Measurements from ENCODE around the gene CDHR4.
"Not testable (repeated sequence)": the region's sequence is repeated elsewhere in the genome, so short reads cannot be mapped to it uniquely, and the experiment has no call there.

CDHR4 gene

DNA sequence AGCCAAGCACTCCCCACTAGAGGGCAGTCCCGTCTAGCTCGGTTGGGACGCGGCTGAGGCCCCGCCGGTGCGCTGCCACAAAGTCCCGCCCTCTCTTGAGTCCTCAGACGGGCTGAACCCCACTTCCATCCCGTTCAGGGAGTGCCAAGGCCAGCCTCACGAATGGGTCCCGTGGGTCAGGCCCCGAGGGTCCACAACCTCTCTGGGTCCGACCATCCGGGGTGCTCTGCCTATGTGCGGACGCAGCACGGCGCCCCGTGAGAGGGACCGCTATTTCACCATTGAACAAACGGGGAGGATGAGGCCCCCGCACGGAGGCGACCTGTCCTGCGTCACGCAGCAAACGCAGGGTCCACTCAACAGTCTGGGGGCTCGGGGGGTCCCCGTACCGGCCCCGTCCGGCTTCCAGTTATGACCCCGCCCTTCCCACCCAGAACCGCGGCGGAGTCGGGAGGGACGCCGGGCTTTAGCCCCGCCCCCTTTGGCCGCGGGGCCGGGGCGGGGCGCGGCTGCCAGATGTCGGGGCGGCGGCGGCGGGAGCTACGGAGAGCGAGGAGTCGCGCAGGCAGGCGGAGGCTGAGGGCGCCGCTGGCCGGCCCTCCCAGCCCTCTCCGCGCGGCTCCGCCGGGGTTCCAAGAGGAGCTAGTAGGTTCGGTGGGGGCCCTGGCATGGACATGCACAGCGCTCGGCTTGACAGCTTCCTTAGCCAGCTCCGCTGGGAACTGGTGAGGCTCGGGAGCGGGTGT lies 3.2 kb upstream of the CDHR4 start, which contains the start of gene INKA1:
Gene INKA1 (plus strand): TSS at position 543 of the 746 bp plus-strand sequence. CDS start 132 bp downstream, at position 675.
- peak; percentile 52 for DNase-seq

DNA sequence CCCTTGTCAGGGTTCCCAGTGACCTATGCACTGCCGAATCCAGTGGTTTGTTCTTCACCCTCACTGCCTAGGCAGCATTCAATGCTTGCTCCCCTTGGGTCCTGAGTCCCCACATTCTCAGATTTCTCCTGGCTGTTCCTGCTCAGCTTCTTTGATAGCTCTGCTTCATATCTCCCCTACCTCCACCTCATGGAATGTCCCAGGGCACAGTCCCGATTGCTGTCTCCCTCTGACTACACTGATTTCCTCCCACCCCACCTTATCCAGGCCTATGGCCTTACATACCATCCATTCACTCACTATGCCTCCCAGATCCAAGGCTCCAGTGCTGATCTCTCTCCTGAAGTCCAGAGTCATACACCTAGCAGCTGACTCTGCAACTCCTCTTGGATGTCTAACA lies 1.5 kb upstream of the CDHR4 start:
- DNase-seq, result no peak

DNA sequence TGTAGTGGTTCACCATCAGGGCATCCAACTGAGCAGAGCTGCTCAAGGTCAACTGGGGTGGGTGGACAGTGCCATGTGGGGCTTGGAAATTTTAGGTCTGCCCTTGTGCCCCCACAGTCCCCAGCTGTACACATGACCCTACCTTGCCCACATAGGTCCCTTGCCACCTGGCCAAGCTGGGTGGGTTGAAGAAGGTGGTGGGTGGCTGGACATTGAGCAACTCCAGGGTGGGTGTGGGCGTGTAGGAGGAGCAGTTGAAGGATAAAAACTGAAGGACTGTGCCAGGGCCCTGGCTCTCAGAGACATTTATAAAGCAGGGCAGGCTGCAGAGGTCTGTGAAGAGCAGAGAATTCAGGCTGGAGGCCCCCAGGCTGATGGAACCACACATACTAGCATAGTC lies 568 bp downstream of the CDHR4 start:
- DNase-seq, result no peak

DNA sequence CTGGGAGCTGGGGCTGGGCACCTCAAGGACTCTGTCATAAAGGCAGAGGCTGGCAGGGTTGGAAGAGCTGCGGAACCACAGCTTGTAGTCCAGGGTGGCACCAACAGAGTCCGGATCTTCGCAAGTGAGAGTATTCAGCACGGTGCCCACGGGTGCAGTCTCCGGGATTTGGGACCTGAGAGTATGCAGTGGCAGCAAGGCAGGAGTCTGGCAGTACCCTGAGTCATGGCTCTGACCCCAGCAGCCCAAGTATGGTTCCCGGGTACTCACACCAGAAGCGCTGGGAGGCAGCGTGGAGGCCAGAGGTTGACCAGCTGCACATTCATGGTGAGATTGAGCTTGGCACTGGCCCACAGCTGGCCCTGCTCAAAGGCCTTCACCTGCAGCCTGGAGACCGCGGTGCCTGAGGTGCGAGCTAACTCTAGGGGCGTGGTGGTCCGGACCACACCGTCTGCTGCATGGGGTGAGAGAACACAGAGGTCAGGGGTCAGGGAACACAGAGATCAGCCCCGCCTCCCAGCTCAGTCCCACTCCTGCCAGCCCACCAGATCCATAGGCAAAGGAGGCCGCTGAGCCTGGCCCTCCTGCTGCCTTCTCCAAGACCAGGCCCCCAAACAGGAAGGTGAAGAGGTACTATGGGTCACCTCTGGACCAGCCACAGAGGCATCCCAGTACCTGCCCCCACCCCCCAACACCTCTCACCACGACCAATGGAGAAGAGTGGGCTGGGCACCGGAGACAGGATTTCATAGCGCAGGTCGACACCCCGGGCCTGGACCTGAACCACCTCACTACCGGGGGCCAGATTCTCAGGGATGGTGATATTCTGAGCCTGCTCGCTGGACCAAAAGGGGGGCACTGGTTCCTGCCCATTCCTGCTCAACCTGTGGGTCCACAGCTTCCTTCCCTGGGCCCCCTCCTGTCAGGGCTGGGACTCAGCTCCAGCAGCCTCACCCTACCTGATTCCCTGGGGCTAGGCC lies 4.5 kb downstream of the CDHR4 start:
- no peak for DNase-seq

DNA sequence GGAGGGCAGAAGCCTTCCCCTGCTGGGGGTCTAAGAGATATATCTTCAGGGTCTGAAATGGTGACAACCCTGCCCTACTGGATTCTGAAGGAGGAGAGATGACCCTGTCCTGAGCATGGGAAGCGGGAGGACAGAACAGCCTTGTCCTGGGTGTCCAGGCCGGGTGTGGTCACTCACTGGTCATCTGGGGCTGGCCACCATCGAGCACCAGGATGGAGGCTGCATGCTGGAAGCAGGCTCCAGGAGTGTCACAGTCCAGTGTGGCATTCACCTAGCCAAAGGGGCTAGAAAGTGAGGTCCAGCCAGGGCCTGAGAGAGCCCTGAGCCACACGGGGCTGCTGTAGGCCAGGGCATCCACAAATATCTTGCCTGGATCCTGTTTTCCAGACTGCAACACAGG lies 5.2 kb downstream of the CDHR4 start:
- no peak for DNase-seq

DNA sequence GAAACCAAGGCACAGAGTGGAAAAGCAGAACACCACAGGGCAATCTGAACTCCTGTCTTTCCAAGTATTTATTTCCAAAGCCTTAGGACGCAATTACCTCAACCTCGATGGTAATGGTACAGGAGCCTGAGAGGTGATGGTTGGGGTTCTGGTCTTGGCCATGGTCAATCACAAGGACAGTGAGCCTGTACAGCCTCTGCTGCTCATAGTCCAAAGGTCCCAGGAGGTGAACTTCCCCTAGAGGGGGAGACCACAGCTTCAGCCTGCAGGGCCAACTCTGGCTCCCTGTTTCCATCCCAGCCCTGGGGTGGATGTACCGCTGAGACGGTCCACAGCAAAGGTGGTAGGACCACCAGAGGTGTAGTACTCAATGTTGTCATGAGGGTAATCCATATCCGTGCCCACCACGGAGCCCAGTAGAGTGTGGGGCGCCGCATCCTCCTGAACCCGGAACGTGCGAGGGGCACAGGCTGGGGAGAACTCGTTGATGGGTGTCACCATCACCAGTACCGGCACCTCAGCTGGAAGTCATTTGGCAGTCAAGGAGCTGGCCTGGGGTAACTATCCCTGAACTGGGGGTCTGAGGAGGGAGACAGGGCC lies 6.1 kb downstream of the CDHR4 start:
- DNase-seq, result no peak

DNA sequence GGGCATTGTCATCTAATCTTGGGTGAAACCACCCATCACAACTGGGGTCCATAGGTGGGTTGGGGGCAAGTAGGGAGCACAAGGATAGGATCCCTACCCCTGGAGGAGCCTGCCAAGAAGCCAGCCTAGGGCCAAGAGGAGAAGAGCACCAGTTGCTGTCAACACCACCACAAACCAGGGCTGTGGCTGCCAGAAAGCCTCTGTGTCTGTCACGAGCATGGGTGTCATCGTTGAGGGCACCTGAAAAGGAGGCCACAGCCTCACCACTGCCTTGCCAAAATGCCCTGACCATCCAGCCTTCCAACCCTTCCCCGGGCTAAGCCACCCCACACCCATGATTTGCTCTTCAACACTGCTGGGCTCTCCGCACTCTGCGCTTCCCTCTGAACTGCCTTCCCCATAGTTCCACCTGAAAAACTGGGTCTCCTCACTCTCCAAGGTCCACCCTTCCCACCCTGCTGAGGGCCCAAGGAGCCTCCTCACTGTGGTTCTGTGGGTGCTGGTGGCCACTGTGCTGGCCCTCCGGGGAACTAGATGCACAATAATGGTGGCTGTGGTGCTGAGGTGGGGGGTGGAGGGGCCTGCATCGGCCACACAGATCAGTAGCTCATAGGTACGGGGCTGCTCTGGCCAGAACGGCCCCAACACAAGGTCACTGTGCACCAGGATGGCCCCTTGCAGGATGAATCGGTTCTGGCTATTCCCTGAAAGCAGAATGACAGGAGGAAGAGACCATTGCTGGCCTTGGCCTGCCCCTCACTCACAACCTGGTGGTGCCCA lies 7.1 kb downstream of the CDHR4 start:
- no peak for DNase-seq

DNA sequence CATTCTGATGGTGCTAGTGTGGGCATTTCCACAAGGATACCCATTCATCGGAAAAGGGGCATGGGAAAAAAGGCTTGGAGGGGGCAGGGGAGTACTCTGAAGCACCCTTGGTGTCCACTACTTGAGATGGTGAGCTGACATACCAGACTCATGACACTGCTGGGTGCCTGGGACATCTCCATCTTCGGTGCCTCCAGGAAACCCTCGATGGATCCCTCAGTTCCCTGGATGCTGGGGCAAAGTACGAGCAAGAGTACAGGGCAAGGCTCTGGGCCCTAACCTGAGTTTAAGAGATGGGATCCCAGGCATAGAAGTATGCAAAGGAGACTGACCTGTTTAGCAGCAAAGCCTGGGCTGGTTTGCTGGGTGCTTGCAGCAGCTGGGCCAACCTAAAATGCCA lies 8.1 kb downstream of the CDHR4 start:
- no peak for DNase-seq

DNA sequence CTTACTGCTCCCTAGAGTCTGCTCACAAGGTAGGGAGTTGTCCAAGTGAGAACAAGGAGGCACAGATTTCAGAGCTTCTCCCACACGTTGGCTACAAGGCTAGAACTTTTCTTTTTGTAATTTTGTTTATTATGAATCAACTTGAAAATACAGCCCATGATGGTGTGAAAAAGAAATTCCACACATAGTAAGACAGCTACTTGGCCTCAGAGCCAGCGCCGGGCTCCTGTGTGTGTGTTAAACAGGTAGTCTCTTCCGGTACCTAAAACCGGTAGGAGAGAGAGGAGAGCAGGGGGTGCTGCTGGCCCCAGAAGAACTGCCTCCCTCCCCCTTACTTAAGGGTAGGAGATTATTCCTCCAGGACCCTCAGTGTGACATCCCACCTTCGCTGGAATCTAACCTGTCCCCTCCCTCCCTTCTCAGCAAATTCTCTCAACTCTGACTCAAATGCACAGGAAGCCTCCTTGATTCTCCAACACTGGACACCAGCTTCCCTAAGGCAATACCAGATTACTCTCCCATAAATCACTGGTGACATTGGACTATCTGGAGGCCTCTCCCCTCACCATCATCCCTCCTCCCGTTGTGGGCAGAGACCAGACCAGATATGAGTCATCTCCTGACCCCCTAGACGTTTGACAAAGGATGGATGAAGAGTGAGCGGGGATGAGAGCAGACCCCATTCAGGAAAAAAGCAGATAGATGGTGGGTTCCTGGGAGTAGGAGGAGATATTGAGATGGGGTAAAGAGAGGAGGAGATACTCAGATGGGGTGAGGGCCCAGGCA lies 8.9 kb downstream of the CDHR4 start:
- DNase-seq, result no peak

DNA sequence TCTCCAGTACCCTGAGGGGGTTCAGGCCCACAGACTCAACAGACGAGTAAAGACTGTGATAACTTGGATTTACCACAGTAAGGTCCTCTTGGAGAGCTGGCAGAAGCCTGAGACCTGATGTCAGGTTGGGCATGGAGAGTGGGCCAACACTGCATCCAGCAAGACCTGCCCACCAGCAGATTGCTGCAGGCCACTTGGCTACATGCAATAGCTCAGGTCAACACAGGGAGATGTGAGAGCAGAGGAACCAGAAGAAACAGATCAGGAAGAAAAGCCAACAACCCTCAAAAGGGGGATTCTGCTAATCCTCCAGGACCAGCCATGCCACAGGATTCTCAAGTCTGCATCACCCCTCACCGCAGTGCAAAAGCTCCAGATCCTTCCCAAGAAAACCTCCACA lies 11.6 kb downstream of the CDHR4 start:
- DNase-seq, result no peak

DNA sequence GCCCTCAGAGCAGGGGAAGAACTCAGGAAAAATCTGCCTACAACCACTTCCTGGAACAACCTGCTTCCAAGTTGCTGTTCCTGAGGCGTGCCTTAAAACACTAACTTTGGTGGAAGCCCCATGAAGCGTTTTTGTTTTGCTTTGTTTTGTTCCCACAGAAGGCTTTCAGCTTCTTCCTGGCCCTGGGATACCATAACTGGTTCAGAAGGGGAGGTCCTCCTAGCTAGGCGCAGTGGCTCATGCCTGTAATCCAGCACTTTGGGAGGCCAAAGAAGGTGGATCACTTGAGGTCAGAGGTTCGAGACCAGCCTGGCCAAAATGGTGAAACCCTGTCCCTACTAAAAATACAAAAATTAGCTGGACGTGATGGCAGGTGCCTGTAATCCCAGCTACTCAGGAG lies 12.1 kb downstream of the CDHR4 start:
- DNase-seq, result no peak

DNA sequence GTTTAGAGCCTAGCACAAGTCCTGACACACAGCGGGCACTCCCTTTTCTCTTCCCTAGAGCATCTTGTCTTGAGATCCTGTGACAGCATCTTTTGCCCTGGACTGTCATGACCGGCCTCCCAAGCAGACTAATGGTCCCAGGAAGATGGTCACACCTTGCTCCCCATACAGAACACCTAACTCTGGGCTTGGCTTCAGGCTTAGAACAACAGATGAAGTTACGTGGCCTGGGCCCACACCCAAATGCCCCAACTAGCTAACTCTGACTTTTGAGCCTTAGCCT lies 12.6 kb downstream of the CDHR4 start:
- DNase-seq, result no peak

DNA sequence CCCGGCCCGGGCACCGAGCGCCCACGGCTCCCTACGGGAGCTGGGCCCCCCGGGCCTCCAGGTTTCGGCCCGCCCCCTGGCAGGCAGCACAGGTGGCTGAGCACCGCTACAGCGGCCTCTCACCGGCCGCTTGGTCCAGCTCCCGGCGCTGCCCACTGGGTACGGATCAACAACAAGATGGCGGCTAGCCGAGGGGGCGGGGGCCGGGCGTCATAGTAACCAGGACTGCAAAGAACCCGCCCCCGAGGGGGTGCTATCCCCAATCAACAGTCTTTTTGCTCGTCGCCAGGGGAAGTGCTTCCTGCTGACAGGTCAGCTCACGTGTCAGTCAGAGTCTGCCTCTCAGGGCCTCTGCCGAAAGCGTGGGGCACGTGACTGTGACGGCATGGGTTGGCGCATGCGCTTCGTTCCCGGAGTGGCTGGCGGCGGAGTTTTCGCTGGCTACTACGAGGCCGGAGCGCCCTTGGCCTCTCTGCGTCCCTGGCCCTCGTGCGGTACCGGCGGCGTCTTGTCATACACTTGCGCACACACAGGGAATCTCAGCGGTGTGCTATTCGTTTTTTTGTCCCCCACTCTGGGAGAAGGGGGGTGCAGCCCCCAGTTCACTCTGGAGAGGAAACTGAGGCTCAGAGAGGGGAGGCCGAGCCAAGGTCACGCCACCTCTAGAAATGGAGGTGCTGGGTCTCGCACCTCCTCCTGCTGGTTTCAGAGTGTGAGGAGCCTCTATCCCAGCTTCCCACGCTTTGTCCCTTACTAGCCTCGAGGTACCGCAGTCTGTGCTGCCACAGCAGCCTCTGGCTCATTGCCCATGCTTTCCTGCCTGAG lies 13.1 kb downstream of the CDHR4 start, which contains the start of gene IP6K1:
Gene IP6K1 (minus strand): TSS at position 186 of the 825 bp plus-strand sequence. CDS start 38,502 bp downstream, outside the sequence.
- DNase-seq, result peak; percentile 94

DNA sequence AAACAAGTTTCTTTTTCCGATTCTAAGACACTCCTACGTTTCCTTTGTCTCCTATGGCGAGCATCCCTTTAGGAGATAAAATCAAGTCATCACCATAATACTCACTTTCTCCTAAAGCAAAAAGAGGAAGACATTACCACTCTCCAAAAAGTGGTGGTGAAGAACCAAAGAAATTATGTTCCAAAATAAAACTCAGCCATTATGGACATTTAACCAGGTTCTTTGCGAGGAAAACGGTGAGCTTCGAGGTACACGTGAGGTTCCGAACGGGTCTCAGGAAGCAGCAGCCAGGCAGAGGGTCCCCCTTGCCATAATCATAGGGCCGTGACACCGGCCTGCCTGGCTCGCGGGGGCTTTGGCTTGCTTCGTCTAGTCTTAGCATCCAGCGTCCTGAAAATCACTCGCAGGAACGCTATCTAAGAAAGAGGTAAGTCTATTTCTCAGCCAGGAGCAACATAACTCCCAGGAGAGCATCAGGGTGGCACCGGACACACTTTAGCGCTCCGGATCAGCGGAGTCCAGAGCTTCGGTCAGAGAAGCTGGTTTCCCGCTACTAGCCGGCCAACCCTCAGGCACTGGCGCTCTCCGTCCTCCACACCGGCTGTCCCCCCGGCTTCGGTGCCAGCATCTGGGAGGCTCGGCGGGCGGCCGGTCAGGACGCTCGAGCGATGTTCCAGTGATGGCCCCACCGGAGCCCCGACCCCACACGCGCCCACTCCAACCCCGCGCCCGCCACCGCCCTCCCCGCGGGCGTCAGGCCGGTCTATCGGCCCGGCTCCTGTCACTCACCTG lies 13.9 kb downstream of the CDHR4 start:
- no peak for DNase-seq

DNA sequence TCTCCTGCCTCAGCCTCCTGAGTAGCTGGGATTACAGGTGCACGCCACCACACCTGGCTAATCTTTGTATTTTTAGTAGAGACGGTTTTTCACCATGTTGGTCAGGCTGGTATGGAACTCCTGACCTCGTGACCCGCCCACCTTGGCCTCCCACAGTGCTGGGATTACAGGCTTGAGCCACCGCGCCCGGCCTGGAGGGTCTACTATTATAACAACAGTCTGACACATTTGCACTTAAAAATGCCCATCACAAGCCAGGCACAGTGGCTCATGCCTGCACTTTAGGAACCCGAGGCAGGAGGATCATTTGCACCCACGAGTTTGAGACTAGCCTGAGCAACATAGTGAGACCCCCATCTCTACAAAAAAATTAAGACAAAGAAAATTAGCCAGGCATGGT lies 17.4 kb downstream of the CDHR4 start:
- DNase-seq, result not testable (repeated sequence)

DNA sequence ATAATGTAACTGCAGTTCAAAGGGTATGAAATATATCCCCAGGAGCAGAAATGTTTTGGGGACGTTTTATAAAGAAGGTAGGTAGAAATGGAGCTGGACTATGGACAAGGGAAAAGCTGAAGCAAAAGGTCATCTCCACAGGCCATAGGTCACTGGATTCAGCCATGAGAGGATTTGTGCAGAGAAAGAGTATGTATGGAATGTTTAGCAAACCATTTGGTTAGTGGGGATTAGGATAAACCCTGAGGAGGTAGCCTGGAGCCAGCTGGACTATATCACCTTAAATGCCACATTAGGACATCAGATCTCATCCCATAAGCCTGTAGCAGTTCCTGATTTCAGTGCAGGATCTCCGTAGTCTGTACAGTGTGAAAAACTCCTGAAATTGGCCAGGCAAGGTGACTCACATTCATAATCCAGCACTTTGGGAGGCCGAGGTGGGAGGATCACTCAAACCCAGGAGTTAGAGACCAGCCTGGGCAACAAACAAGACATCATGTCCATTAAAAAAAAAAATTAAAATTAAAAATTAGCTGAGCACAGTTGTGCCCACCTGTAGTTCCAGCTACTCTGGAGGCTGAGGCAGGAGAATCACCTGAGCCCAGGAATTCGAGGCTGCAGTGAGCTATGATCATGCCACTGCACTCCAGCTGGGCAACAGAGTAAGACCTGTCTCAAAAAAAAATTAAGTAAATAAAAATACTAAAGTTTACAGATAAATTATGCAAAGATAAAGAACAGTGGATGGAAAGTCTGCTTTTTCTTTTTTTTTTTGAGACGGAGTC lies 18.1 kb downstream of the CDHR4 start:
- DNase-seq, result no peak

DNA sequence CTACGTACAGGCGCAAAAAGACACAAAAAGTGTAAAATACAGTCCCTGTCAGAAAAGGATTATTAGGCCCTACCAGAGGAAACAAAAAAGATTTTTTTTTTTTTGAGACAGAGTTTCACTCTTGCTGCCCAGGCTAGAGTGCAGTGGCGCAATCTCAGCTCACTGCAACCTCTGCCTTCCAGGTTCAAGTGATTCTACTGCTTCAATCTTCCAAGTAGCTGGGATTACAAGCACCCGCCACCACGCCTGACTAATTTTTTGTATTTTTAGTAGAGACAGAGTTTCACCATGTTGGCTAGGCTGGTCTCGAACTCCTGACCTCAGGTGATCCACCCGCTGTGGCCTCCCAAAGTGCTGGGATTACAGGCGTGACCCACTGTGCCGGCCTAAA lies 18.7 kb downstream of the CDHR4 start:
- DNase-seq, result not testable (repeated sequence)

DNA sequence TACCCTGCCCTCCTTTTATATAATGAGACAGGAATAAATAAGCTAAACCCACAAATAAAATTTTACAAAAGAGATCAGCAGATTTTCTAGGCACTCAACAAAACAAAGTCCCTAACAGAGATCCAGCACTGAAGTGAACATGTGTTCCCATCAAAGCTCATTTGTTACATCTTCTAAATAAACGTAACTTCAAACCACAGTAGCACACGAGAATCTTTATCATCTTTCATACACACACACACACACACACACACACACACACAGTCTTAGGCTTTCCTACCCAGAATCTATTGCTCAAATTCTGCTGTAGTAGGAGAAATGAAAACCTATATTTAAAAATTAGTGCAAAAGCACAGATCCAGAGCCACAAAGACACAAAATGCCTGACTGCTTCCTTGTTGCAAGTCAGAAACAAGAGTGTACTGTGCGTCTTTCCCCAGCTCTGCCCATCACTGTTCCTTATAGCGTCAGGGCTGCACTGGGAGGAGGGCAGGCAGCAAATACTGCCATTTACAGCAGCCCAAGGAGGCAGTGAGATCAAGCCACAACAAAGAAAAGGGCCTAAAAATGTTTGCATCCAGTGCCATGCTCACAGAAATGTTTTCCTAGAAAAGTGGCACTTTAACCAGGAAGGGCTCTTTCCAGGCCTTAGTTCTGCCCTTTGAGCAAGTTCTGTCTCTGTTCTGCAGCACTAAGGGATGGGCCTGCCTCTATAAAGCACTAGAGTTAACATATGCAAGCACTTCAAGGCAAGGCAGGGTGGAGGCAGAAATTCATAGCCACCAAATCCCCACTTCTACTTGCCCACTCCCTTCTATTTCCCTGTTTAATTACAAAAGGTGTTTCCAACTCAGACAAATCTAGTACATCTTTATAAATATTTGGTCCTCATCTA lies 19.3 kb downstream of the CDHR4 start:
- DNase-seq, result no peak

Measured in NCI-H774 (cell line).